Prostate gland (tissue), 2 donors: ENCODE data around the gene ARL15. TPM values are rescaled to one million over a fixed set of nuclear protein-coding genes. Genes with fewer than 3 reads are reported as not detected.

ENCODE experiments used
- DNase-seq: peaks from one replicate; pipeline ENCODE4 v3.0.0-alpha.2; 2019; ENCODE audit warnings: low spot score
- H3K27ac ChIP-seq, 2 donors: fragments of 200-600 bp; sonication (generic); 2 replicates each; pipeline ENCODE4 v1.5.1; 2017 to 2019
- H3K27me3 ChIP-seq: fragments of 200-600 bp; sonication (generic); replicated peaks from 2 replicates; pipeline ENCODE4 v1.5.1; 2019; ENCODE audit not compliant: insufficient read depth
- H3K36me3 ChIP-seq, 2 donors: fragments of 200-600 bp; sonication (generic); 1 replicate in 1 of 2; 2 replicates in 1 of 2; pipeline versions ENCODE4 v1.5.1 to v1.8.1; 2017 to 2019
- H3K4me1 ChIP-seq: fragments of 200-600 bp; sonication (generic); replicated peaks from 2 replicates; pipeline ENCODE4 v1.5.1; 2019
- H3K4me3 ChIP-seq, 2 donors: fragments of 200-600 bp; sonication (generic); 2 replicates each; pipeline ENCODE4 v1.5.1; 2017 to 2019
- H3K9me3 ChIP-seq: fragments of 200-600 bp; sonication (generic); 2 replicates; pipeline ENCODE4 v1.5.1; 2017
- POLR2A ChIP-seq: fragments of 450-650 bp; IDR thresholded peaks from one replicate; pipeline ENCODE4 v1.6.1; 2016; ENCODE audit warnings: antibody characterized with exemption, mild to moderate bottlenecking
- POLR2AphosphoS5 ChIP-seq: sonication (generic); formaldehyde crosslinking; IDR thresholded peaks from one replicate; pipeline ENCODE4 v1.6.1; 2017; ENCODE audit warnings: antibody characterized with exemption
- WGBS: methylation state at CpG from one replicate; pipeline ENCODE4 v1.1.5; 2018; 5-methylcytosine and 5-hydroxymethylcytosine counted together
- intact Hi-C: fragments of 100-400 bp; cut with DNase I; formaldehyde crosslinking; loops from one replicate; pipeline ENCODE4 v1.14.2; 2022
- total RNA-seq, 2 donors: library from RNA; depleted of rRNA; stranded (reverse); fragments of >200 nt; gene quantifications; one replicate each; pipeline ENCODE4 v1.1.0, GENCODE V29; 2016
- TF ChIP-seq, protein P1 (sequence below), 4 experiments: fragments of 200-600 bp in 2 of 4; fragments of 450-650 bp in 2 of 4; sonication (generic) in 2 of 4; IDR thresholded peaks; 1 replicate in 3 of 4; 2 replicates in 1 of 4; pipeline ENCODE4 v1.5.1; 2016 to 2019; ENCODE audit warnings: antibody characterized with exemption in 4 of 4, mild to moderate bottlenecking in 2 of 4, moderate library complexity in 2 of 4

ARL15 gene
- total RNA-seq, 2 donors from 2014 or later = 16.1 to 38.4 TPM

DNA sequence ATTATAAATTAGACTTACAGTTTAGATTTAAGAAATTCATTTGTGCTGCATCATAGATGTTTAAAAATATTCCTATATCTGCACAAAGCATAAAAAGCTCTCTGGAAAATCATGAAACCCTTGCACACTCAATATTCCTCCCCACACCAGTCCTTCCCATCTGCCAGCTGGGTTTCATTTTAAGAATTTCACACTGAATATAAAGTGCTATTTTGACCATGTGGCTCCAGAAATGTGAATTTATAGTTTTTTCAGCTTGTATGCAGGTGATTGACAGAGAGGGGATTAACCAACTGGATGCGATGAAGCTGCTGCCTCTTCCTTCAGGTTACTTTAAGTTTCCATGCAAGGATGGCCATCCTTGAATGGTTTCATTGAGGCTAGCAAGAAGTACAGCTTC is 403.6 kb downstream of the ARL15 start:
- Histone ChIP-seq H3K4me3 (no peak overlapping the region), H3K4me1 (no peaks in the 10 kb centered on the region), H3K9me3 (no peaks in the 10 kb centered on the region), H3K27me3 (no peaks in the 10 kb centered on the region), H3K36me3 (no peaks in the 10 kb centered on the region), H3K27ac (no peak overlapping the region)
- no peak for DNase-seq
- 100% methylated on average over 1 of the region's 1 CpG for WGBS
- intact Hi-C loops = no loop called here
- TF ChIP-seq, protein P1, sequence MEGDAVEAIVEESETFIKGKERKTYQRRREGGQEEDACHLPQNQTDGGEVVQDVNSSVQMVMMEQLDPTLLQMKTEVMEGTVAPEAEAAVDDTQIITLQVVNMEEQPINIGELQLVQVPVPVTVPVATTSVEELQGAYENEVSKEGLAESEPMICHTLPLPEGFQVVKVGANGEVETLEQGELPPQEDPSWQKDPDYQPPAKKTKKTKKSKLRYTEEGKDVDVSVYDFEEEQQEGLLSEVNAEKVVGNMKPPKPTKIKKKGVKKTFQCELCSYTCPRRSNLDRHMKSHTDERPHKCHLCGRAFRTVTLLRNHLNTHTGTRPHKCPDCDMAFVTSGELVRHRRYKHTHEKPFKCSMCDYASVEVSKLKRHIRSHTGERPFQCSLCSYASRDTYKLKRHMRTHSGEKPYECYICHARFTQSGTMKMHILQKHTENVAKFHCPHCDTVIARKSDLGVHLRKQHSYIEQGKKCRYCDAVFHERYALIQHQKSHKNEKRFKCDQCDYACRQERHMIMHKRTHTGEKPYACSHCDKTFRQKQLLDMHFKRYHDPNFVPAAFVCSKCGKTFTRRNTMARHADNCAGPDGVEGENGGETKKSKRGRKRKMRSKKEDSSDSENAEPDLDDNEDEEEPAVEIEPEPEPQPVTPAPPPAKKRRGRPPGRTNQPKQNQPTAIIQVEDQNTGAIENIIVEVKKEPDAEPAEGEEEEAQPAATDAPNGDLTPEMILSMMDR (IDR thresholded peaks at IDR 0.05) = no peak
- TF ChIP-seq POLR2A = no peak
- TF ChIP-seq POLR2AphosphoS5 = no peak

GRCh38 chr5:53902296-53902907 is 408.0 kb downstream of the ARL15 start:
- H3K4me3 ChIP-seq = no peak overlapping the region
- TF ChIP-seq POLR2AphosphoS5 = no peak
- TF ChIP-seq, protein P1 (IDR thresholded peaks at IDR 0.05) = no peak
- no peak for TF ChIP-seq POLR2A
- H3K27ac ChIP-seq = no peak overlapping the region
- H3K27me3 ChIP-seq = no peaks in the 10 kb centered on the region
- WGBS = 88% methylated on average over 6 of the region's 6 CpGs
- no peaks in the 10 kb centered on the region for H3K9me3 ChIP-seq
- no peaks in the 10 kb centered on the region for H3K36me3 ChIP-seq
- H3K4me1 ChIP-seq = no peaks in the 10 kb centered on the region
- no peak for DNase-seq
- intact Hi-C loops = no loop called here

DNA sequence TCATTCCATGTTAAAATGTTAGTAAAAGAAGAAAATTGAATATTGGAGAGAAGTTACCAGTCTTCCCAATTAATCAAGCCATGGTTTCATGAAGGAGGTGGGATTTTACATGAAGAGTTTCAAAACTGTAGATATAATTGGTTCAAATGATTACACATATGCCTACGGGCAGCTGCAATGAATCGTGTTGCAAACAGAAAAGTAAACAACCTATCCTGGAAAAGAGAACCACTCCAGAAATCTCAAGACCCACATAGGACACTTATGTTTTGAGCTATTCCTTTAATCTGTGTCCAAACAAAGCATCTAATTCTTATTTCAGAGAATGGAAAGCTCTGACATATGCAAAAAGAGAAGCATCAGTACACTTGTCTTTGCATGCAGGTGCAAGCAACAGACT is 409.7 kb downstream of the ARL15 start:
- H3K36me3 ChIP-seq = no peaks in the 10 kb centered on the region
- intact Hi-C loops = no loop called here
- no peaks in the 10 kb centered on the region for H3K27me3 ChIP-seq
- no peak for DNase-seq
- WGBS = 43% methylated on average over 2 of the region's 2 CpGs
- TF ChIP-seq, protein P1 (IDR thresholded peaks at IDR 0.05) = no peak
- TF ChIP-seq POLR2AphosphoS5 (no peak), POLR2A (no peak)
- H3K4me1 ChIP-seq = no peaks in the 10 kb centered on the region
- H3K4me3 ChIP-seq = no peak overlapping the region
- H3K9me3 ChIP-seq = no peaks in the 10 kb centered on the region
- H3K27ac ChIP-seq = no peak overlapping the region

DNA sequence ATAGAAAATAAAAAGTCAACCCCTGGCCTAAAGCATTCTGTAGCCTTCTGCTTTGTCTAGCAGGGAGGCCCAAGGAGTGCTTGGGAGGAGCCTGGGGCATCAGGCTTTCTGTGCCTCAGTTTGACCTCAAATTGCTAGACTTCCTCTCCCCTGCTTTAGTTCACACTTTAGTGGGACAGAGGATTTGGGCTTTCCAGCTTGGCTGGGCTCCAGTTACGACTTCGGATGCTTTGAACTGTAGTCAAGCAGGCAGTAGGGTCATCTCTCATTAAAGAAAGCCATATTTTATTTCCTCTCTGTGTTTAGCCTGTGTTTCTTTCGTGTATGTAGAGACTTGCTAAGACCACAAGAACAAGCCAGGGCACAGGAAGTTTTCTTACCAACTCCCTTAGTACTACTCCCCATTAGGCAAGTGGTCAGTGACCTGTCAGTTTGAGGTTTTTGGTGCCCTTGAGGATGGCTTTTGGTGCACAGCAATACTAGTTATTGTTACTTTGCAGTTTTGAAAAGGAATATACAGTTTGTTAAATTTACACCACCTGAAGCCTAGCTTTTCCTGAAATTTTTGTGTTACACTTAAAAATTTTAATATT is 415.2 kb downstream of the ARL15 start:
- no peaks in the 10 kb centered on the region for H3K9me3 ChIP-seq
- H3K4me3 ChIP-seq = no peak overlapping the region
- H3K4me1 ChIP-seq = no peaks in the 10 kb centered on the region
- H3K27me3 ChIP-seq = no peaks in the 10 kb centered on the region
- H3K36me3 ChIP-seq = no peaks in the 10 kb centered on the region
- no peak for DNase-seq
- WGBS = 75% methylated on average over 3 of the region's 3 CpGs
- H3K27ac ChIP-seq = no peak overlapping the region
- TF ChIP-seq, protein P1 (IDR thresholded peaks at IDR 0.05) = no peak
- TF ChIP-seq POLR2A (no peak), POLR2AphosphoS5 (no peak)
- intact Hi-C loops = loop anchor here (10.0 kb wide), 1 partner anchor 1100 kb away; no protein-coding TSS in a partner anchor

DNA sequence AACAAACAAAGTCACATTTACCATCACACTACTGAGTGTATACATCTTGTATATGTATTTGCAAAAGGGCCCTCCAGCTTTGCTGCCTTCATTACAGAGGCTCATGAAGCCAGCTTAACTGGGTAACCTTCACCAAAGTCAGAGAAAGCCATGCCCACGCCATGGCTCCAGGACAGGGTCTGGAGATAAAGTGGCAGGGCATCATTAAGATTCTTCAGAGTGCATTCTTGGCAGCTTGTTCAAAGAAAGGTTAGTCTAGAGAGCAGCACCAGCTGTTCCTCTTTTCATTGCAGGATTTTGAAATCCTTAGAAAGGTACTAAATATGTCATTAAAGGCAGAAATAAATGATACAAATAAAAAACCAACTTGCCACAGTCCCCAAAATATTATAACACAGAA is 416.7 kb downstream of the ARL15 start:
- TF ChIP-seq POLR2AphosphoS5 = peak; percentile 13
- TF ChIP-seq, protein P1 (IDR thresholded peaks at IDR 0.05) = no peak
- no peak overlapping the region for H3K4me3 ChIP-seq
- H3K4me1 ChIP-seq = no peaks in the 10 kb centered on the region
- 32% methylated on average over 1 of the region's 1 CpG for WGBS
- H3K9me3 ChIP-seq = no peaks in the 10 kb centered on the region
- no peaks in the 10 kb centered on the region for H3K27me3 ChIP-seq
- H3K27ac ChIP-seq = no peak overlapping the region
- intact Hi-C loops = loop anchor here (10.0 kb wide), 1 partner anchor 1099 kb away; no protein-coding TSS in a partner anchor
- DNase-seq = no peak
- H3K36me3 ChIP-seq = no peaks in the 10 kb centered on the region
